Occipital lobe (tissue), 2 donors: ENCODE measurements around the gene SLC26A9. TPM values are rescaled to one million over a fixed set of nuclear protein-coding genes. Genes with fewer than 3 reads are reported as not detected.

ENCODE experiments used
- DNase-seq: peaks from one replicate; lab custom pipeline; 2025; lab: John Stamatoyannopoulos, UW
- total RNA-seq: library from RNA; depleted of rRNA; stranded (reverse); fragments of >200 nt; gene quantifications from one replicate; pipeline ENCODE4 v1.2.3, GENCODE V29; 2014

SLC26A9 gene, protein sequence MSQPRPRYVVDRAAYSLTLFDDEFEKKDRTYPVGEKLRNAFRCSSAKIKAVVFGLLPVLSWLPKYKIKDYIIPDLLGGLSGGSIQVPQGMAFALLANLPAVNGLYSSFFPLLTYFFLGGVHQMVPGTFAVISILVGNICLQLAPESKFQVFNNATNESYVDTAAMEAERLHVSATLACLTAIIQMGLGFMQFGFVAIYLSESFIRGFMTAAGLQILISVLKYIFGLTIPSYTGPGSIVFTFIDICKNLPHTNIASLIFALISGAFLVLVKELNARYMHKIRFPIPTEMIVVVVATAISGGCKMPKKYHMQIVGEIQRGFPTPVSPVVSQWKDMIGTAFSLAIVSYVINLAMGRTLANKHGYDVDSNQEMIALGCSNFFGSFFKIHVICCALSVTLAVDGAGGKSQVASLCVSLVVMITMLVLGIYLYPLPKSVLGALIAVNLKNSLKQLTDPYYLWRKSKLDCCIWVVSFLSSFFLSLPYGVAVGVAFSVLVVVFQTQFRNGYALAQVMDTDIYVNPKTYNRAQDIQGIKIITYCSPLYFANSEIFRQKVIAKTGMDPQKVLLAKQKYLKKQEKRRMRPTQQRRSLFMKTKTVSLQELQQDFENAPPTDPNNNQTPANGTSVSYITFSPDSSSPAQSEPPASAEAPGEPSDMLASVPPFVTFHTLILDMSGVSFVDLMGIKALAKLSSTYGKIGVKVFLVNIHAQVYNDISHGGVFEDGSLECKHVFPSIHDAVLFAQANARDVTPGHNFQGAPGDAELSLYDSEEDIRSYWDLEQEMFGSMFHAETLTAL
- not detected for total RNA-seq

- no peak for DNase-seq
Measured at GRCh38 chr1:205943245-205943644, at the start of gene SLC26A9. TSS of gene SLC26A9 (minus strand) at chr1:205943456. CDS start at chr1:205935820, 7,636 bp downstream.

GRCh38 chr1:205992218-205992882, 49.1 kb upstream of the SLC26A9 start:
- no peak for DNase-seq

GRCh38 chr1:205991237-205991636, 48.0 kb upstream of the SLC26A9 start:
- DNase-seq = no peak

GRCh38 chr1:205990226-205990625, 47.0 kb upstream of the SLC26A9 start:
- DNase-seq = no peak

GRCh38 chr1:205989786-205990185, 46.5 kb upstream of the SLC26A9 start:
- no peak for DNase-seq

- no peak for DNase-seq
Measured at GRCh38 chr1:205988585-205988995, 45.3 kb upstream of the SLC26A9 start.

DNA sequence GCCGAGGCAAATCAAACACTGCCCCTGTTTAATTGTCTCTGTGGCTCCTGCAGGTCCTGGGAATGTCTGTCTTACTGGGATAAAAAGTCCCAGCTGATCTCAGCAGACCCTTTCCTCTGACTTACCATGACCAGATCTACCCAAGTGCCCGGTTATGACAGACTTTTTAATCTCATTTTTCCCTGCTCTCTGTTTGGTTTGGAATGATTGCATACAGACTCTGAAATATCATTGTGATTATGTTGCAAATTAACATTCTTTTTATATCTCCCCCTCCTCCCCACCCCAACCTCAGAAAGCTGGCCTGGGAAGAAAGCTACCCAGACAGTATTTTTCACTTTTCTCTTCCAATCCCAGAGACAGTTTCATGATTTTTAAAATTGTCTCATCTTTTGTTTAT, 43.6 kb upstream of the SLC26A9 start:
- no peak for DNase-seq

DNA sequence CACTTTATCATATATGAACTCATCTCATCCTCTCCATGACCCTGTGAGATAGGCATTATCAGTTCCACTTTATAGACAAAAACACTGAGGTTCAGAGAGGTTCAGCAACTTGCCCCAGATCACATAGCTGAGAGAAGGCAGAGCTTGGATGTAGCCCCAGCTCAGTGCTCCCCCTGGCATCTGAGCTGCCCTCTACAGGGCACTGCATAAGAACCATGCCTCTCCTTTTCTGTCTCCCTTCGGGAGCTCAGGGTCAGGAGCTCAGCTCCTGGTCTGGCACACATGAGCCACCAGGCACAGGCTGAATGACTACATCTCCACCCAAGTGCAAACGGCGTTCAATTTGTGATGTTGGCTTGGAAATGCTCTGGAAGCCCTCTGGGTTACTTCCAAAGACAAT, 43.0 kb upstream of the SLC26A9 start:
- DNase-seq = no peak

DNA sequence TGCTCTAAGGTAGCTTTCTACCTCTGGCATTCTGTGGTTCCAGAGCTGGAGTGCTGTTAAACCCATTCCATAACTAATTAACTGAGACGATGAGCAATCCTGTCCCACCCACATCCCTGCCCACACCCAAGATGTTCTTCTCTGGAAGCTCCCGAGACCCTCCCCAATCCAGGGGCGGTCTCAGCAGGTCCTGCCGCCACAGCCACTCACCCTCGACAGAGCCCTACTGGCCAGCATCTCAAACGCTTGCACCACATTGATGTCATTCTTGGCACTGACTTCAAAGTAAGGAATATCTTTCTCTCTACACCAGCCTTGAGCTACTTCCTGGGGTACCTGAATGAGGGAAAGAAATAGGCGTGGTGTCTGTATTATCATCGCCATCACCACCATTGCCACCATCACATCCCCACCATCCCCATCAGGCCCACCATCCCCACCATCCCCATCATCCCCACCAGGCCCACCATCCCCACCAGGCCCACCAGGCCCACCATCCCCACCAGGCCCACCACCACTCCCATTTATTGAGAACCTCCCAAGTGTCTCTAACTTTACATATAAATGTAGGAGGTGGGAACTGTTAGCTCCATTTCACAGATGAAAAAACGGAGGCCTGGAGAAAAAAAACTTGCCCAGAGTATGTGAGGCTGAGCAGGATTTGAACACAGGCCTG, 42.2 kb upstream of the SLC26A9 start:
- DNase-seq = no peak

- DNase-seq = peak; percentile 42
Measured at GRCh38 chr1:205983925-205984725, 40.9 kb upstream of the SLC26A9 start.

DNA sequence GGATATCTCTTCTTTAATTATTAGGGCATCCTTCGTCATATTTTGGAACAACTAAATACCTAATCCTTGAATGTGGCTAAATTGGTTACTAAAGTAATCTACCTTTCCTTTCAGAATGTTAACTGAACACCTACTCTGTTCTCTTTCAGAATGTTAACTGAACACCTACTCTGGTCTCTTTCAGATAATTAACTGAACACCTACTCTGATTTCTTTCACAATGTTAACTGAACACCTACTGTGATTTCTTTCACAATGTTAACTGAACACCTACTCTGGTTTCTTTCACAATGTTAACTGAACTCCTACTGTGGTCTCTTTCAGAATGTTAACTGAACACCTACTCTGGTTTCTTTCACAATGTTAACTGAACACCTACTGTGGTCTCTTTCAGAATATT, 38.0 kb upstream of the SLC26A9 start:
- DNase-seq = no peak

DNA sequence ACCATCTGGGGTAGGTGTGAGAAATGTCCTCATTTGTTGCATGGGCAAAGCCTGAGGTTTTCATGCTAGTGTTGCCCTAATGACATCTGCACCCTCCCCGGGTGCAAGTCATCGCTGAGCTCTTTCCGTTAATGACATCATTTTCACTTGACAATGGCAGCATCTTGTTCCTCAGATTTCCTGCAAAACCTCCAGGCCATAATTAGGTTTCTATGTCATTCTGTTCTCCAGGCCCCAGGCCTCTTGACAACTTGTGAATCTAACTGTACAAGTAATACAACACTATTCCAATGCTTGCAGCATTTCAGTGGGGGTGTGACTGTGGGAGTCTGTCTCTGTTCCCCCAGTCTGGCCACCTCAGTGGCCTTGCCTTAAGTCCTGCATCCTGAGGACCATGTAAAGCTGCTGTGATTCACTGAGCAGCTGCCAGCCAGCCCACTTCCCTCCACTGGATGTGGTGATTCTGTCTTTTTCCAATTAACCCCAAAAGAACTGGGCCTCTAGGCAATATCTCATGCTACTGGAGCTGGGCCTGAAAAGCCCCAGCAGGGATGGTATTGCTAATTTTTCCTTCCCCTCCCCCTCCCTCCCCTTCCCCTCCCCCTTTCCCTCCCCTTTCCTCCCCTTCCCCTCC, 37.1 kb upstream of the SLC26A9 start:
- DNase-seq = no peak

GRCh38 chr1:205979301-205979700, 36.0 kb upstream of the SLC26A9 start:
- DNase-seq = no peak

GRCh38 chr1:205978676-205979075, 35.4 kb upstream of the SLC26A9 start:
- DNase-seq = no peak

- DNase-seq = peak; percentile 51
Measured at GRCh38 chr1:205977402-205978014, 34.3 kb upstream of the SLC26A9 start.

- DNase-seq = no peak
Measured at GRCh38 chr1:205976708-205977401, 33.6 kb upstream of the SLC26A9 start.

GRCh38 chr1:205976036-205976435, 32.8 kb upstream of the SLC26A9 start:
- no peak for DNase-seq

- DNase-seq = no peak
Measured at GRCh38 chr1:205975387-205975998, 32.2 kb upstream of the SLC26A9 start.

GRCh38 chr1:205974712-205975111, 31.5 kb upstream of the SLC26A9 start:
- no peak for DNase-seq
